GM12878 (cell line): ENCODE measurements around the gene TLCD5.

ENCODE experiments used
- POLR2A ChIP-seq: IDR thresholded peaks from 2 replicates; pipeline ENCODE4 v1.6.1; 2011; ENCODE audit warnings: low read depth, mild to moderate bottlenecking, low read length
- RAD21 ChIP-seq: IDR thresholded peaks from 2 replicates; pipeline ENCODE4 v1.6.1; 2011; ENCODE audit warnings: mild to moderate bottlenecking, low read depth, low read length, moderate library complexity; ENCODE audit not compliant: insufficient read depth
- SP1 ChIP-seq: IDR thresholded peaks from one replicate; pipeline ENCODE4 v1.6.1; 2011; ENCODE audit warnings: low read depth, low read length
- STAT1 ChIP-seq: fragments of 450-650 bp; conservative IDR thresholded peaks from 2 replicates; pipeline ENCODE4 v1.6.1; 2014; ENCODE audit warnings: antibody characterized with exemption, mild to moderate bottlenecking
- TF ChIP-seq, protein P1 (sequence below): IDR thresholded peaks from 2 replicates; pipeline ENCODE4 v1.6.1; 2012; ENCODE audit warnings: mild to moderate bottlenecking, low read depth, low read length
- TF ChIP-seq, protein P2 (sequence below), 3 experiments: IDR thresholded peaks in 2 of 3; conservative IDR thresholded peaks in 1 of 3; 2 replicates each; pipeline ENCODE4 v1.5.1; 2011; ENCODE audit warnings: low read depth in 3 of 3, low read length in 3 of 3, mild to moderate bottlenecking in 3 of 3, control low read depth in 2 of 3, moderate library complexity in 2 of 3, inconsistent platforms in 1 of 3, mixed read lengths in 1 of 3; ENCODE audit not compliant: control insufficient read depth in 2 of 3, insufficient read depth in 1 of 3; ENCODE audit errors: extremely low read depth in 1 of 3
- TF ChIP-seq, protein P3 (sequence below): fragments of 450-650 bp; IDR thresholded peaks from 2 replicates; pipeline ENCODE4 v1.6.1; 2016; ENCODE audit warnings: mild to moderate bottlenecking
- TF ChIP-seq, protein P4 (sequence below): fragments of 450-650 bp; IDR thresholded peaks from 2 replicates; pipeline ENCODE4 v1.6.1; 2017; ENCODE audit warnings: low read depth, mild to moderate bottlenecking, moderate library complexity

DNA sequence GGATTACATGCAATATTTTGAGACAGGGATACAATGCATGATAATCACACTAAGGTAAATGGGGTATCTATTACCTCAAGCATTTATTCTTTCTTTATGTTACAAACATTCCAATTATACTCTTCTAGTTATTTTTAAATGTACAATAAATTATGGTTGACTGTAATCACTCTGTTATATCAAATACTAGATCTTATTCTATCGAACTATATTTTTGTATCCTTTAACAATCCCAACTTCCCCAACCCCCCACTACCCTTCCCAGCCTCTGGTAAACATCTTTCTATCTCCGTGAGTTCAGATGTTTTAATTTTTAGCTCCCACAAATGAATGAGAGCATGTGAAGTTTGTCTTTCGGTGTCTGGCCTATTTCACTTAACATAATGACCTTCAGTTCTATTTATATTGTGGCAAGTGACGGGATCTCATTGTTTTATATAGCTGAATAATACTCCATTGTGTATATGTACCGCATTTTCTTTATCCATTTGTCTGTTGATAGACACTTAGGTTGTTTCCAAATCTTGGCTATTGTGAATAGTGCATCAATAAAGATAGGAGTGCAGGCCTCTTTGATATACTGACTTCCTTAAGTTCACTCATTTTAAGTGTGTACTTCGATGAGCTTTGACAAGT lies 51.6 kb downstream of the TLCD5 start:
- TF ChIP-seq, protein P1, sequence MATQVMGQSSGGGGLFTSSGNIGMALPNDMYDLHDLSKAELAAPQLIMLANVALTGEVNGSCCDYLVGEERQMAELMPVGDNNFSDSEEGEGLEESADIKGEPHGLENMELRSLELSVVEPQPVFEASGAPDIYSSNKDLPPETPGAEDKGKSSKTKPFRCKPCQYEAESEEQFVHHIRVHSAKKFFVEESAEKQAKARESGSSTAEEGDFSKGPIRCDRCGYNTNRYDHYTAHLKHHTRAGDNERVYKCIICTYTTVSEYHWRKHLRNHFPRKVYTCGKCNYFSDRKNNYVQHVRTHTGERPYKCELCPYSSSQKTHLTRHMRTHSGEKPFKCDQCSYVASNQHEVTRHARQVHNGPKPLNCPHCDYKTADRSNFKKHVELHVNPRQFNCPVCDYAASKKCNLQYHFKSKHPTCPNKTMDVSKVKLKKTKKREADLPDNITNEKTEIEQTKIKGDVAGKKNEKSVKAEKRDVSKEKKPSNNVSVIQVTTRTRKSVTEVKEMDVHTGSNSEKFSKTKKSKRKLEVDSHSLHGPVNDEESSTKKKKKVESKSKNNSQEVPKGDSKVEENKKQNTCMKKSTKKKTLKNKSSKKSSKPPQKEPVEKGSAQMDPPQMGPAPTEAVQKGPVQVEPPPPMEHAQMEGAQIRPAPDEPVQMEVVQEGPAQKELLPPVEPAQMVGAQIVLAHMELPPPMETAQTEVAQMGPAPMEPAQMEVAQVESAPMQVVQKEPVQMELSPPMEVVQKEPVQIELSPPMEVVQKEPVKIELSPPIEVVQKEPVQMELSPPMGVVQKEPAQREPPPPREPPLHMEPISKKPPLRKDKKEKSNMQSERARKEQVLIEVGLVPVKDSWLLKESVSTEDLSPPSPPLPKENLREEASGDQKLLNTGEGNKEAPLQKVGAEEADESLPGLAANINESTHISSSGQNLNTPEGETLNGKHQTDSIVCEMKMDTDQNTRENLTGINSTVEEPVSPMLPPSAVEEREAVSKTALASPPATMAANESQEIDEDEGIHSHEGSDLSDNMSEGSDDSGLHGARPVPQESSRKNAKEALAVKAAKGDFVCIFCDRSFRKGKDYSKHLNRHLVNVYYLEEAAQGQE = no peak
- TF ChIP-seq, protein P2, sequence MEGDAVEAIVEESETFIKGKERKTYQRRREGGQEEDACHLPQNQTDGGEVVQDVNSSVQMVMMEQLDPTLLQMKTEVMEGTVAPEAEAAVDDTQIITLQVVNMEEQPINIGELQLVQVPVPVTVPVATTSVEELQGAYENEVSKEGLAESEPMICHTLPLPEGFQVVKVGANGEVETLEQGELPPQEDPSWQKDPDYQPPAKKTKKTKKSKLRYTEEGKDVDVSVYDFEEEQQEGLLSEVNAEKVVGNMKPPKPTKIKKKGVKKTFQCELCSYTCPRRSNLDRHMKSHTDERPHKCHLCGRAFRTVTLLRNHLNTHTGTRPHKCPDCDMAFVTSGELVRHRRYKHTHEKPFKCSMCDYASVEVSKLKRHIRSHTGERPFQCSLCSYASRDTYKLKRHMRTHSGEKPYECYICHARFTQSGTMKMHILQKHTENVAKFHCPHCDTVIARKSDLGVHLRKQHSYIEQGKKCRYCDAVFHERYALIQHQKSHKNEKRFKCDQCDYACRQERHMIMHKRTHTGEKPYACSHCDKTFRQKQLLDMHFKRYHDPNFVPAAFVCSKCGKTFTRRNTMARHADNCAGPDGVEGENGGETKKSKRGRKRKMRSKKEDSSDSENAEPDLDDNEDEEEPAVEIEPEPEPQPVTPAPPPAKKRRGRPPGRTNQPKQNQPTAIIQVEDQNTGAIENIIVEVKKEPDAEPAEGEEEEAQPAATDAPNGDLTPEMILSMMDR (IDR thresholded peaks at IDR 0.05 in 2 of 3, conservative IDR thresholded peaks at IDR 0.05 in 1 of 3; ENCODE audit: control insufficient read depth in 2 of 3, extremely low read depth in 1 of 3, insufficient read depth in 1 of 3, low read depth in 3 of 3, low read length in 3 of 3) = no peak
- TF ChIP-seq RAD21 (no peak), STAT1 (no peak), POLR2A (no peak), SP1 (no peak)
- TF ChIP-seq, protein P3, sequence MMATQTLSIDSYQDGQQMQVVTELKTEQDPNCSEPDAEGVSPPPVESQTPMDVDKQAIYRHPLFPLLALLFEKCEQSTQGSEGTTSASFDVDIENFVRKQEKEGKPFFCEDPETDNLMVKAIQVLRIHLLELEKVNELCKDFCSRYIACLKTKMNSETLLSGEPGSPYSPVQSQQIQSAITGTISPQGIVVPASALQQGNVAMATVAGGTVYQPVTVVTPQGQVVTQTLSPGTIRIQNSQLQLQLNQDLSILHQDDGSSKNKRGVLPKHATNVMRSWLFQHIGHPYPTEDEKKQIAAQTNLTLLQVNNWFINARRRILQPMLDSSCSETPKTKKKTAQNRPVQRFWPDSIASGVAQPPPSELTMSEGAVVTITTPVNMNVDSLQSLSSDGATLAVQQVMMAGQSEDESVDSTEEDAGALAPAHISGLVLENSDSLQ = no peak
- TF ChIP-seq, protein P4, sequence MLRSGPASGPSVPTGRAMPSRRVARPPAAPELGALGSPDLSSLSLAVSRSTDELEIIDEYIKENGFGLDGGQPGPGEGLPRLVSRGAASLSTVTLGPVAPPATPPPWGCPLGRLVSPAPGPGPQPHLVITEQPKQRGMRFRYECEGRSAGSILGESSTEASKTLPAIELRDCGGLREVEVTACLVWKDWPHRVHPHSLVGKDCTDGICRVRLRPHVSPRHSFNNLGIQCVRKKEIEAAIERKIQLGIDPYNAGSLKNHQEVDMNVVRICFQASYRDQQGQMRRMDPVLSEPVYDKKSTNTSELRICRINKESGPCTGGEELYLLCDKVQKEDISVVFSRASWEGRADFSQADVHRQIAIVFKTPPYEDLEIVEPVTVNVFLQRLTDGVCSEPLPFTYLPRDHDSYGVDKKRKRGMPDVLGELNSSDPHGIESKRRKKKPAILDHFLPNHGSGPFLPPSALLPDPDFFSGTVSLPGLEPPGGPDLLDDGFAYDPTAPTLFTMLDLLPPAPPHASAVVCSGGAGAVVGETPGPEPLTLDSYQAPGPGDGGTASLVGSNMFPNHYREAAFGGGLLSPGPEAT = no peak
